GM18909 (cell line): ENCODE results near the gene GRIK3.

Experiments
- ATAC-seq: cut with Tn5 transposase; IDR thresholded peaks from one replicate; pipeline ENCODE4 v1.9.1; 2021; ENCODE audit warnings: mild to moderate bottlenecking; ENCODE audit not compliant: unreplicated experiment, poor library complexity

The GRIK3 gene

GRCh38 chr1:36864823-36865601, 169.3 kb downstream of the GRIK3 start:
- no peak for ATAC-seq

GRCh38 chr1:36864182-36864822, 170.0 kb downstream of the GRIK3 start:
- no peak for ATAC-seq

GRCh38 chr1:36863500-36863899, 170.8 kb downstream of the GRIK3 start:
- ATAC-seq, result no peak

- ATAC-seq, result no peak
These were observed 171.3 kb downstream of the GRIK3 start for GRCh38 chr1:36863061-36863460.

GRCh38 chr1:36861375-36861774, 172.9 kb downstream of the GRIK3 start:
- no peak for ATAC-seq

- ATAC-seq, result no peak
These were observed 174.4 kb downstream of the GRIK3 start for GRCh38 chr1:36859926-36860325.

DNA sequence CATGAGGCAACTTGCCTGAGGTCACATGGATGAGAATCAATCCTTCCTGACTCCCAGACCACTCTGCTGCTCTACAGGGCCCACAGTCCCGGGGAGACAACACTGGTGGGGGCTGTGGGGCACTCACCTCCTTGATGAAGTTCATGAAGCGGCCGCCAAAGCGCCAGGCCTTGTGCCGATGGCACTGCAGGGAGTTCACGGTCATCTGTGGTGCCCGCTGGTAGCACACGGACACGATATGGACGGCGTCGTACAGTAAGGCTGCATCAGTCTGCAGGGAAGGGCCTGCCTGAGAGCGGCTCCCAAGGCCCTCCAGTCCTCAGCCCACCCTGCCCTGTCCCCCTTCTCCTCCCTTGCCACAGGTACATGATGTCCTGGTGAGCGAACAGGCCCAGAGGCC, 175.3 kb downstream of the GRIK3 start:
- no peak for ATAC-seq

DNA sequence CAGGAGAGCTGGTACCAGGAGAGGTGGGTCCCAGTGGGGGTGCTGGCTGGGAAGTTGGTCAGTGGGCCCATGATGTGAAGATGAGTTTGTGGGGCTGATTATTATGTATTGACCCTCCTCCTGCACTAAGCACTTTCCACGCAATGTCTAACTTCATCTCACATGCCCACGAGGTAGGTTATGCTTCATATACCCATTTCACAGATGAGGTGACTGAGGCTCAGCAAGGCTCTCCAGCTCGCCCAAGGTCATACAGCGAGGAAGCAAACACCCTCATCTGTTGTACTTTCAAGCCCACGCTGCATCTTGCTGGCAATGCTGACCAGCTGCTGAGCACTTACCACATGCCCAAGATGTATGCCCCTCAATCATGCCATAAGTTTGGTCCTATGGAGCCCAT, 175.8 kb downstream of the GRIK3 start:
- ATAC-seq, result no peak

DNA sequence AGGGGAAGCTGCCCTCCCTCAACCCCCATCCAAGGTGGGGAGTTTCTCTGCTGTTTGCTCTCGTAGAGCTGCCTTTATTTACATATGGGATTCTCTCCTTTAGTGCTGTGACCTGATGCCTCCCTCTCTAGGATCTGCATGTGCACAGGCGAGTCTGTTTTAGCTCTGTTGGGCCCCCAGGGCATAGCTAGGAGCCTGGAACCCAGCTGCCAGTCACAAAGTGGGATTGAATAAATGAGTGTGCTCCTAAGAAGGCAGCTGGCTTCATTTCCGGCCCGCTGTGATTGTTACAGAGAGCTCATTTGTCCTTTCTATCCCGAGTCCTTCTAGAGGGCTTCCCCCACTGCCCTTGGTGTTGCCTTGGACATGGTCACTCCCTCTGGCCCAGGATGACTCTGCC, 176.6 kb downstream of the GRIK3 start:
- ATAC-seq, result no peak

- ATAC-seq, result no peak
These were observed 178.4 kb downstream of the GRIK3 start for GRCh38 chr1:36855699-36856494.

GRCh38 chr1:36853638-36854037, 180.7 kb downstream of the GRIK3 start:
- no peak for ATAC-seq

GRCh38 chr1:36852586-36852985, 181.7 kb downstream of the GRIK3 start:
- no peak for ATAC-seq

GRCh38 chr1:36851595-36851994, 182.7 kb downstream of the GRIK3 start:
- ATAC-seq, result no peak

- no peak for ATAC-seq
These were observed 183.2 kb downstream of the GRIK3 start for GRCh38 chr1:36851087-36851486.

GRCh38 chr1:36849956-36850355, 184.4 kb downstream of the GRIK3 start:
- no peak for ATAC-seq

- no peak for ATAC-seq
These were observed 186.6 kb downstream of the GRIK3 start for GRCh38 chr1:36847761-36848160.

GRCh38 chr1:36847186-36847585, 187.1 kb downstream of the GRIK3 start:
- ATAC-seq, result no peak

- ATAC-seq, result no peak
These were observed 188.0 kb downstream of the GRIK3 start for GRCh38 chr1:36846357-36846756.

- no peak for ATAC-seq
These were observed 188.5 kb downstream of the GRIK3 start for GRCh38 chr1:36845802-36846201.

GRCh38 chr1:36844917-36845316, 189.4 kb downstream of the GRIK3 start:
- ATAC-seq, result no peak

DNA sequence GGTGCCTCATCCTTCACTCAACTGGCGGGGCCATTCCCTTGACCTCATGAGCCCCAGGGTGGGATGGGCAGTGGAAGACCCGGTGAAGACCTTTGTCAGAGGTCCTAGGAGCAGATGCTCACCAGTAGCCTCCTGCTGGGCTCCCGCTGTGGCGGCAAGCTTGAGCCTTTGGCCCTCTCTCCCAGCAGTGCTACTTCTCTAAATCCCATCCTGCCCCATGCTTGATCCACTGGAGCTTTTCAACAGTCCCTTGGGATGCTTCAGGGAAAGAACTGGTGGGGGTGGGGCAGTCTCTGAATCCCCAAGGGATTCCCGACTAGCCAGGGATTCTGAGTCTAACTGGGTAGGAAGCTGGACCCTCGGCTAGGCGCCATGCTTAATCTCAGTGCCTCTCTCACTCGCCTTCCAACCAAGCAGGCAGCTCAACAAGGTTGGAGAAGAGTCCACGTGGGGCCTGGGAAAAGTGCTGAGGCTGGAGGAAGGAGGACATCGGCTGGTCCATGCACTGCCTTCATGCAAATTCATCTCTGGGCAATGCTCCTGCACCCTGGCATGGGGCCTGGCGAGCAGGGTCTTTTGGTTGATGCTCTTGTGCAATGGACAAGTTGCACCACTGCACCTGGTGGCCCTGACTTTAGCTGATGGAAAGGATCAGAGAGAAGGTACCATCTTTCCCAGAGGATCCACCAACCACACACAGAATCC, 190.3 kb downstream of the GRIK3 start:
- no peak for ATAC-seq
